LNCaP clone FGC (cell line): ENCODE results near the gene ADARB1.
"Not testable (repeated sequence)": the region's sequence is repeated elsewhere in the genome, so short reads cannot be mapped to it uniquely, and the experiment has no call there.

Source experiments
- DNase-seq: peaks from one replicate; pipeline ENCODE4 v3.0.0-alpha.2; 2011; ENCODE audit warnings: low read depth
- H3K4me3 ChIP-seq: 2 replicates; pipeline ENCODE4 v1.5.1; 2011; ENCODE audit warnings: mild to moderate bottlenecking, low read depth, low read length, control low read depth
- TF ChIP-seq, protein P1 (sequence below): IDR thresholded peaks from 2 replicates; pipeline ENCODE4 v1.5.1; 2012; ENCODE audit warnings: mild to moderate bottlenecking; ENCODE audit not compliant: control insufficient read depth, insufficient read depth; ENCODE audit errors: extremely low read depth

Gene ADARB1, protein sequence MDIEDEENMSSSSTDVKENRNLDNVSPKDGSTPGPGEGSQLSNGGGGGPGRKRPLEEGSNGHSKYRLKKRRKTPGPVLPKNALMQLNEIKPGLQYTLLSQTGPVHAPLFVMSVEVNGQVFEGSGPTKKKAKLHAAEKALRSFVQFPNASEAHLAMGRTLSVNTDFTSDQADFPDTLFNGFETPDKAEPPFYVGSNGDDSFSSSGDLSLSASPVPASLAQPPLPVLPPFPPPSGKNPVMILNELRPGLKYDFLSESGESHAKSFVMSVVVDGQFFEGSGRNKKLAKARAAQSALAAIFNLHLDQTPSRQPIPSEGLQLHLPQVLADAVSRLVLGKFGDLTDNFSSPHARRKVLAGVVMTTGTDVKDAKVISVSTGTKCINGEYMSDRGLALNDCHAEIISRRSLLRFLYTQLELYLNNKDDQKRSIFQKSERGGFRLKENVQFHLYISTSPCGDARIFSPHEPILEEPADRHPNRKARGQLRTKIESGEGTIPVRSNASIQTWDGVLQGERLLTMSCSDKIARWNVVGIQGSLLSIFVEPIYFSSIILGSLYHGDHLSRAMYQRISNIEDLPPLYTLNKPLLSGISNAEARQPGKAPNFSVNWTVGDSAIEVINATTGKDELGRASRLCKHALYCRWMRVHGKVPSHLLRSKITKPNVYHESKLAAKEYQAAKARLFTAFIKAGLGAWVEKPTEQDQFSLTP

DNA sequence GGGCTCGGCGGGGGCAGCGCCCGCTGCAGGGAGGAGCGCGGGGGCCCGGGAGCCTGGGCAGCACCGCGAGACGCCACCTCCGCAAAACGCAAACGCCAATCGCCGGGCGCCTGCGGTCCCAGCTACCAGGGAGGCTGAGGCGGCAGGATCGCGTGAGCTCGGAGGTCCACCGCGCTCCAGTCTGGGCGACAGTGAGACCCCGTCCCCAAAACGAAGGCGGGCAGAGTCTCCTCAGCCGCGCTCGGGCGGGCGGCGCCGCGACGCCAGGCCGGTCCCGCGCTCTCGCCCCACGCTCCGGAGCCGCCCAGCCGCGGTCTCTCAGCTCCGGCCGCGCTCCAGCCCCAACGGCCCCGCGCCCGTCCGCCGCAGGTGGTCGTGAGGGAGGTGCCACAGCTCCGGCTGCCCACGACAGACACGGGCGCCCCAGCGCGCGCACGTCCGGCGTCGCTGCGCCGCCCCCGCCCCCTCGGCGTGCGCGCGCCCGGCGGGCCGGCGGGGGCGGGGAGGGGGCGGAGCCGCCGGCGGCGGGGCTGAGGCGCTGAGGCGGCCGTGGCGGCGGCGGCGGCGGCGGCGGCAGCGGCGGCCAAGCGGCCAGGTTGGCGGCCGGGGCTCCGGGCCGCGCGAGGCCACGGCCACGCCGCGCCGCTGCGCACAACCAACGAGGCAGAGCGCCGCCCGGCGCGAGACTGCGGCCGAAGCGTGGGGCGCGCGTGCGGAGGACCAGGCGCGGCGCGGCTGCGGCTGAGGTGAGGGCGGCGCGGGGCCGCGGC is at the start of gene ADARB1:
ADARB1 (plus strand) TSS at position 533 of the 770 bp plus-strand sequence. CDS start 97,077 bp downstream, outside the sequence.
- peak within 1 kb of the TSS; percentile 62 for H3K4me3 ChIP-seq
- TF ChIP-seq, protein P1, sequence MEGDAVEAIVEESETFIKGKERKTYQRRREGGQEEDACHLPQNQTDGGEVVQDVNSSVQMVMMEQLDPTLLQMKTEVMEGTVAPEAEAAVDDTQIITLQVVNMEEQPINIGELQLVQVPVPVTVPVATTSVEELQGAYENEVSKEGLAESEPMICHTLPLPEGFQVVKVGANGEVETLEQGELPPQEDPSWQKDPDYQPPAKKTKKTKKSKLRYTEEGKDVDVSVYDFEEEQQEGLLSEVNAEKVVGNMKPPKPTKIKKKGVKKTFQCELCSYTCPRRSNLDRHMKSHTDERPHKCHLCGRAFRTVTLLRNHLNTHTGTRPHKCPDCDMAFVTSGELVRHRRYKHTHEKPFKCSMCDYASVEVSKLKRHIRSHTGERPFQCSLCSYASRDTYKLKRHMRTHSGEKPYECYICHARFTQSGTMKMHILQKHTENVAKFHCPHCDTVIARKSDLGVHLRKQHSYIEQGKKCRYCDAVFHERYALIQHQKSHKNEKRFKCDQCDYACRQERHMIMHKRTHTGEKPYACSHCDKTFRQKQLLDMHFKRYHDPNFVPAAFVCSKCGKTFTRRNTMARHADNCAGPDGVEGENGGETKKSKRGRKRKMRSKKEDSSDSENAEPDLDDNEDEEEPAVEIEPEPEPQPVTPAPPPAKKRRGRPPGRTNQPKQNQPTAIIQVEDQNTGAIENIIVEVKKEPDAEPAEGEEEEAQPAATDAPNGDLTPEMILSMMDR, result peak; percentile 3; the same call in 1 of the 2 replicates
- no peak for DNase-seq

DNA sequence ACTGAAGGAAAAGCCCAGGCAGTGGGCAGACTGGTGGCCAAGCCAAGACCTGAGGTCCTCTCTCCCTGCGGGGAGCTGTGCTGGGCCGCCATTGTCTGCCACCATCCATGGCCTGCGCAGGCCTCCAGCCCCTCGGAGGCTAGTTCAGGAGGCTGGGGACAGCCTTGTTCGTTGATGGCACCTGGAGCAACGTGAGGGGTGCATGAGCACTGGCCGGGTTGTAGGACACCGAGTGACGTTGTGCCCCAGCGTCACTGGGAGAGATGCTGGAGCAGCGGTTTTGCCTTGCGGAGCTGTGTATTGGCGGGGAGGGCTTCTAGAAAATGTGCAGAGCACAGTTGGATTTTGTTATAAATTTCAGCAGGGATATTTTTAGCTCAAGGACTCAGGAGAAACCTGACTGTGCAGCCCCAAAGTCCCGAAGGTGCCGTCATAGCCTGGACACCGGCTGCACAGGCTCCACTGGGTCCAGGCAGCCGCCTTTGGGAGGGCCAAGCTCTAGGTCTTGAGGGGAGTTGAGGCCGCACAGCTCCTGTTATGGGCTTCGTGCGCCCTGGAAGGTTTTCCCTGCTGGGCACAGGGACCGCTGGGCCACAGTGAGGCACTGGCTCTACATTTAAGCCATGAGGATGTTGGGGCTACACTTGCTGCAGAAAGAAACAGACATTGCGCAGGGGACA is 48.2 kb upstream of the ADARB1 start:
- no peak overlapping the region for H3K4me3 ChIP-seq
- DNase-seq, result no peak
- TF ChIP-seq, protein P1, result no peak

DNA sequence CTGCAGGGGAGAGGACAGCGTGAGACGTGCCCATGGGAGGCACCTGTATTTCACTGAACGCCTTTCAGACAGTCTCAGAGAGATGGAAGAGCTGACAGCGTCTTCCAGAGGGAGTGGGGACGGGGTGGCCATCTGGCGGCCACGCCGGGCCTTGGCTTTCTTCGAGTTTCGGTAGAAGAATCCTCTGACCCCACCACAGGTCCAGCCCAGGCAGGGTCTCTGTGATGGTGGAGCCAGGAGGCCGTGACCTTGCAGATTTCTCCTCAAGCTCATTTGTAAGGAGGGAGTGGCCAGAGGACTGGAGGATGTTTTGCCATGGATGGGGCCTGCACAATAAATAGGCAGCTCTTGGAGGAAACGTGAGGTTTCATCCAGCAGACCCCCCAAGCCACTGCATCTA is 47.6 kb upstream of the ADARB1 start:
- no peak for DNase-seq
- H3K4me3 ChIP-seq, result no peak overlapping the region
- TF ChIP-seq, protein P1, result no peak

DNA sequence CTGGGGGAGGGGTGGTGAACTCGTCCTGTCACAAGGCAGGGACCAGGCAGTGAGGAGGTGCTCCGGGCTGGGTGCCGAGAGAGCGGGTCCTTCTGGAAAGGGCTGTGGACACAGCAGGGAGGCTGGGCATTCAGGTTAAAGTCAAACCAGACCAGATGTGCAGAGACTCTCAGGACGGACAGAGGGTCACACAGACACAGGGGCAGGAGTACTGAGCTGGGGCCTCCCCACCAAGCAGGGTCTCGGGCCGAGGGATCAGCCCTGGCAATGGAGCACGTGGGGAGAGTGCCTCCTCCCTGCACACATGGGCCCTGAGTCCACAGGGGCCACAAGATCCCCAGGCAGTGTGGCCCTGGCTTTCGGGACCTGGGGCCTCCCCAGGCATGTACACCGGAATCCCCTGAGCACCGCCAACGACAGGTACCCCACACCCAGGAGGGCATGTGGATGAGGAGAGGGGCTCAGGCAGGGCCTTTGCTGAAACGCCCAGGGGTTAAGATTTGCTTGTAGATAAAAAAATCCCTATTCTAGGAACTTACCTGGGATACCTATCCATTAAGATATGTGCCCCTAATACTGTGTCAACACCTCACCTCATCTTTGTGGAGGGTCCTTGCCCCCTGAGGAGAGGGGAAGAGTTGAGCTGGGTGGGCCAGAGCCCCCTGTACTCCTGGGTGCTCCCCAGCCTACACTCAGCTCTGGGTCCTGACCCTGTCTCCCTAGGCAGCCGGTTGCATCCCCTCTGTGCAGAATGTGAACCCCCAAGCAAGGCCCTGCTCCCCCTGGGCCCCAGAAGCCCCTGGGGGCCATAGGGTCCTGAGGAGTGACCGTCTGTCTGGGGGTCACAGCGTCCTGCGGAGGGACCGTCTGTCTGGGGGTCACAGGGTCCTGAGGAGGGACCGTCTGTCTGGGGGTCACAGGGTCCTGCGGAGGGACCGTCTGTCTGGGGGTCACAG is 46.9 kb upstream of the ADARB1 start:
- no peak overlapping the region for H3K4me3 ChIP-seq
- no peak for DNase-seq
- TF ChIP-seq, protein P1, result no peak

DNA sequence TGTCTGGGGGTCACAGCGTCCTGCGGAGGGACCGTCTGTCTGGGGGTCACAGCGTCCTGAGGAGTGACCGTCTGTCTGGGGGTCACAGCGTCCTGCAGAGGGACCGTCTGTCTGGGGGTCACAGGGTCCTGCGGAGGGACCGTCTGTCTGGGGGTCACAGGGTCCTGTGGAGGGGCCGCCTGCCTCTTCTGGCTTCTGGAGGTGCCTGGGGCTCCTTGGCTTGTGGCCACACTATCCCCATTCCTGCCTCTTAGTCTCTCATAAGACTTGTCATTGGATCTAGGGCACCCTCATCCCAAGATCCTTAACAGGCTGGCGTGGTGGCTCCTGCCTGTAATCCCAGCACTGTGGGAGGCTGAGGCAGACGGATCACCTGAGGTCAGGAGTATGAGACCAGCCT is 45.7 kb upstream of the ADARB1 start:
- DNase-seq, H3K4me3 ChIP-seq: not testable (repeated sequence)

DNA sequence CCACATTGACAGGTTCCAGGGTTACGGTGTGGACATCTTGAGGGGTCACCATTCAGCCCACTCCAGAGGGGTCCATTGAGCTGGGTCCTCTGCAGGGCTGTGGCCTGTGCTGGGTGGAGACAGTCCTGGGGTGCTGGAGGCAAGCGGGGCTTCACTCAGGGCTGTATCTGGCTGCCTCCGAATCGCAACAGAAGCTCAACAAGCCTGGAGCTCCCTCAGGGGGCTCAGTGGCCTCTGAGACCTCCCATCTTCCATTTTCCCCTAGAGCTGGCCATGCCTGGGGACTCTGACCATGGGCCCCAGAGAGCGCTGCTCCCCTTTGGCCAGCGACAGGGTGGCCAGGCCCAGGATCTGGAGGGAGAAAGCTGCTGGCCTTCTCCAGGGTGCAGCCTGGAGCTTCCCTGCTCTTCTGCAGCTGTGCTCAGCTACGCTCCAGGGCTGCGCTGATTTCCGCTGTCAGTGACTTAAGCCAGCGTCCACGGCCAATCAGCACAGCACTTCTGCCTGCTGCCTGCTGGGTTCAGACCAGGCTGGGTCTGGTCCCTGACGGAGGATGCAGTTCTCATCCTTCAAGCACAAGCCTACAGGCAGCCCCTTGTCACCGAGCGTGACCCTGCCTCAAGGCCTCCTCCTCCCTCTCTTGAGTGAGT is 45.0 kb upstream of the ADARB1 start:
- TF ChIP-seq, protein P1, result no peak
- H3K4me3 ChIP-seq, result no peak overlapping the region
- DNase-seq, result no peak
